ENCODE data around the gene MYD88. TPM values are rescaled to one million over a fixed set of nuclear protein-coding genes. Genes with fewer than 3 reads are reported as not detected.

MYD88 gene
- total and polyA plus RNA-seq, 3 donors from 2014 or later, result 18.7 to 30.1 (median 22.3) TPM

DNA sequence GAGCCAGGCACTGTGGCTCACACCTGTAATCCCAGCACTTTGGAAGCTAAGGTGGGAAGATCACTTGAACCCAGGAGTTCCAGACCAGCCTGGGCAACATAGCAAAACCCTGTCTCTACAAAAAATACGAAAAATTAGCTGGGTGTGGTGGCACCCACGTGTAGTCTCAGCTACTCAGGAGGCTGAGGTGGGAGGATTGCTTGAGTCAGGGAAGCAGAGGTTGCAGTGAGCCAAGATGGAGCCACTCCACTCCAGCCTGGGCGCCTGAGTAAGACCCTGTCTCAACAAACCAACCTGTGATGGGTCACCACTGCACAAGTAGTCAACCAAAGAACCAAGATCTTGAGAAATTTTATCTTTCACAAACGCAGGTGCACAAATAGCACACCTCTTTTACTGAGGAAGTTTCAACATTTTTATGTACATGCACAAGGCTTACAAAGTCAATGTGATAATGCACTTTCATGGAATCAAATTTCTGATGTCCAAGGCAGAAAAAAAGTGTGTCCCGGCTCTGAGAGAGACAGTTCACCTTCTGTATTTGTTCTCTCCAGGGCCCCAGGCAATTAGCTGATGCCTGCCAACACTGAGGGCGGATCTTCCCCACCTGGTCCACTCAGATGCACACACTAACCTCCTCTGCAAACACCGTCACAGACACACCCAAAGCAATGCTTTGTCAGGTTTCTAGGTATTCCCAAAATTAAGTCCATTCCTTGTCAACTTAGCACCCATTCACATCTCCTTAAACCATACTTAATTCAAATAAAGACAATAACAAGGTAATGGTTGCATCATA lies 13.9 kb upstream of the MYD88 start:
- DNase-seq, result no peak
- H3K27ac ChIP-seq, result no peak overlapping the region
- no peaks in the 10 kb centered on the region for H3K9me3 ChIP-seq
- H3K4me3 ChIP-seq, result no peak overlapping the region
- intact Hi-C loops (cut with DNase I; ENCODE audit: low total_unique reads), result no loop called here
- H3K36me3 ChIP-seq (ENCODE audit: low read depth, missing control alignments), result no peaks in the 10 kb centered on the region
- H3K4me1 ChIP-seq, result no peaks in the 10 kb centered on the region
- no peaks in the 10 kb centered on the region for H3K27me3 ChIP-seq
- TF ChIP-seq, protein P1, sequence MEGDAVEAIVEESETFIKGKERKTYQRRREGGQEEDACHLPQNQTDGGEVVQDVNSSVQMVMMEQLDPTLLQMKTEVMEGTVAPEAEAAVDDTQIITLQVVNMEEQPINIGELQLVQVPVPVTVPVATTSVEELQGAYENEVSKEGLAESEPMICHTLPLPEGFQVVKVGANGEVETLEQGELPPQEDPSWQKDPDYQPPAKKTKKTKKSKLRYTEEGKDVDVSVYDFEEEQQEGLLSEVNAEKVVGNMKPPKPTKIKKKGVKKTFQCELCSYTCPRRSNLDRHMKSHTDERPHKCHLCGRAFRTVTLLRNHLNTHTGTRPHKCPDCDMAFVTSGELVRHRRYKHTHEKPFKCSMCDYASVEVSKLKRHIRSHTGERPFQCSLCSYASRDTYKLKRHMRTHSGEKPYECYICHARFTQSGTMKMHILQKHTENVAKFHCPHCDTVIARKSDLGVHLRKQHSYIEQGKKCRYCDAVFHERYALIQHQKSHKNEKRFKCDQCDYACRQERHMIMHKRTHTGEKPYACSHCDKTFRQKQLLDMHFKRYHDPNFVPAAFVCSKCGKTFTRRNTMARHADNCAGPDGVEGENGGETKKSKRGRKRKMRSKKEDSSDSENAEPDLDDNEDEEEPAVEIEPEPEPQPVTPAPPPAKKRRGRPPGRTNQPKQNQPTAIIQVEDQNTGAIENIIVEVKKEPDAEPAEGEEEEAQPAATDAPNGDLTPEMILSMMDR (IDR thresholded peaks at IDR 0.05), result no peak
- TF ChIP-seq POLR2A (IDR thresholded peaks at IDR 0.05), result no peak
- WGBS, 2 donors, result 78 to 80% methylated on average over 7 of the region's 7 CpGs

DNA sequence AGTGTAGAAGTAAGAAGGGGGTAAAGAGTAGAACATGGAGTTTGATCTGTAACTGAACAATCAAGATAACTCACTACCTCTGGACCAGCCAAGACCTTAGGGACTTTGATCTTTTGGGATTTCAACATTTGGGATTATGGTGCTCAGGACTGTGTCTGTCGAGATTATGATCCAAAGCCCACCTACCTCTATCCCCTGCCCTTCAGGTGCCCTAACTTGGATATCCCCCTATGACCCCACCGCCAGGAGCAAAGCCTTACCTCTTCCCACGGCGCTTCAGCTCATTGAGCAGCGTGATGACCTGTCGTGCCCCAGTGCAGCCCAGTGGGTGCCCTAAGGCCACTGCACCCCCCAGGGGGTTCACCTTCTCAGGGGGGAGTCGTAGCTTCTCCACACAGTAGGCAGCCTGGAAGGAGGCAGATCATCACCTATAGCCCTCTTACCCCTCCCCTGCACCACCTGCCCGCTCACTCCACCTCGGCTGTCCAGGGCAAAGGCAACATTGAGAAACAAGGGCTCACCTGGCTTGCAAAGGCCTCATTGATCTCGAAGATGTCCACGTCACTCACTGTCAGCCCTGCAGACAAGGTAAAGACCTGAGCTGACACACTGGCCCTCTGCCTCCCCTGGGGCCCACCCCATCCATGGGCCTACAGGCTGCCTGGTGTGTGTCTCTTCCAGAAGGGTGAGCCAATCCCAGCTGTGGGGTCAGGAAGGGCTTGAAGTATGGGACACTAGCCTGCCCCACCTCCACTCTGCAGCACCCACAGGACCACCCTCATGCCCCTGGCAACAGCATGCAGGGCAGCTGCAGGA lies 12.9 kb upstream of the MYD88 start:
- H3K9me3 ChIP-seq, result no peaks in the 10 kb centered on the region
- H3K27me3 ChIP-seq, result no peaks in the 10 kb centered on the region
- no peak overlapping the region for H3K4me3 ChIP-seq
- intact Hi-C loops (cut with DNase I; ENCODE audit: low total_unique reads), result no loop called here
- H3K36me3 ChIP-seq (ENCODE audit: low read depth, missing control alignments), result no peaks in the 10 kb centered on the region
- TF ChIP-seq, protein P1 (IDR thresholded peaks at IDR 0.05), result no peak
- TF ChIP-seq POLR2A (IDR thresholded peaks at IDR 0.05), result no peak
- no peak for DNase-seq
- no peaks in the 10 kb centered on the region for H3K4me1 ChIP-seq
- H3K27ac ChIP-seq, result no peak overlapping the region
- WGBS, 2 donors, result 92 to 97% methylated on average over 11 of the region's 11 CpGs

GRCh38 chr3:38126121-38126892 lies 12.2 kb upstream of the MYD88 start:
- Histone ChIP-seq H3K27me3 (no peaks in the 10 kb centered on the region), H3K4me3 (no peak overlapping the region), H3K4me1 (no peaks in the 10 kb centered on the region), H3K27ac (no peak overlapping the region), H3K9me3 (no peaks in the 10 kb centered on the region), H3K36me3 (ENCODE audit: low read depth, missing control alignments) (no peaks in the 10 kb centered on the region)
- no peak for DNase-seq
- intact Hi-C loops (cut with DNase I; ENCODE audit: low total_unique reads), result no loop called here
- no peak for TF ChIP-seq POLR2A (IDR thresholded peaks at IDR 0.05)
- 95 to 100% methylated on average over 3 to 6 of the region's 6 CpGs for WGBS, 2 donors

- no peaks in the 10 kb centered on the region for H3K9me3 ChIP-seq
- intact Hi-C loops (cut with DNase I; ENCODE audit: low total_unique reads), result no loop called here
- no peaks in the 10 kb centered on the region for H3K27me3 ChIP-seq
- no peak overlapping the region for H3K27ac ChIP-seq
- TF ChIP-seq, protein P1 (IDR thresholded peaks at IDR 0.05), result no peak
- TF ChIP-seq POLR2A (IDR thresholded peaks at IDR 0.05), result no peak
- no peak overlapping the region for H3K4me3 ChIP-seq
- no peaks in the 10 kb centered on the region for H3K4me1 ChIP-seq
- H3K36me3 ChIP-seq (ENCODE audit: low read depth, missing control alignments), result no peaks in the 10 kb centered on the region
- no peak for DNase-seq
- 88 to 96% methylated on average over 1 to 4 of the region's 4 CpGs for WGBS, 2 donors
Measured at GRCh38 chr3:38127611-38128302, 10.7 kb upstream of the MYD88 start.
